Body of pancreas (tissue), 4 donors: ENCODE data around the gene GLG1.

Experiments used
- CTCF ChIP-seq, 7 experiments: fragments of 450-650 bp in 4 of 7; fragments of 200-600 bp in 3 of 7; sonication (generic) in 3 of 7; IDR thresholded peaks; one replicate each; pipeline ENCODE4 v1.5.1; 2016 to 2019; ENCODE audit warnings: antibody characterized with exemption in 7 of 7
- POLR2A ChIP-seq, 3 donors: fragments of 450-650 bp; IDR thresholded peaks; one replicate each; pipeline ENCODE4 v1.6.1; 2016; ENCODE audit warnings: antibody characterized with exemption in 3 of 3, mild to moderate bottlenecking in 2 of 3

- TF ChIP-seq CTCF (IDR thresholded peaks at IDR 0.05) (no peak), POLR2A (IDR thresholded peaks at IDR 0.05) (no peak)
Measured at GRCh38 chr16:74560912-74561311, 46.0 kb downstream of the GLG1 start.
